Neural cell (in vitro differentiated cells): ENCODE data around the gene PTPRN2.

Experiments
- CTCF ChIP-seq: fragments of 450-650 bp; IDR thresholded peaks from 2 replicates; pipeline ENCODE4 v1.5.1; 2014; ENCODE audit warnings: antibody characterized with exemption, mild to moderate bottlenecking, moderate library complexity; ENCODE audit not compliant: poor library complexity, severe bottlenecking
- EZH2 ChIP-seq: fragments of 200-600, 300-800 bp; shearing (Covaris generic), sonication (generic); IDR thresholded peaks from 2 replicates; pipeline ENCODE4 v1.6.1; 2014; ENCODE audit warnings: antibody characterized with exemption, low read length, borderline replicate concordance, mild to moderate bottlenecking; ENCODE audit not compliant: insufficient read depth, poor library complexity, severe bottlenecking
- TF ChIP-seq, protein P1 (sequence below): IDR thresholded peaks from 2 replicates; pipeline ENCODE4 v1.6.1; 2012; ENCODE audit warnings: borderline replicate concordance

DNA sequence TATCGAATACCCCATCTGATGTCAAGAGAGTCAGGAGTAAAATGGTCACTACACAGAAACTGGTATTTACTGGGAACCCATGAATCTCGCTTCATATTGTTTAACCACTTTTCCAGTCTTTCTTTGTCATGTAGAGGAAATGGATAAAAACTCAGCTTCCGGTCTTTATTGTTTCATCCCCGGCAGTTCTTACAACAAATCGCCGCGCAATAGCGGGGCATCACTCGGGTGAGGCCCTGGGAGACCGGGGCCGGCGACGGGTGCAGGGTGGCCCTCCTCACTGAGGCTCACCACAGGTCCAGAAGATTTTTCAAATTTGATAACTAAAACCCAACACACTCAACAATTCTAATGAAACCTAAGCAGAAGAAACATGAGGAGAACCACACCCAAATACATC lies 35.6 kb upstream of the PTPRN2 start:
- TF ChIP-seq EZH2, result no peak
- no peak for TF ChIP-seq CTCF
- TF ChIP-seq, protein P1, sequence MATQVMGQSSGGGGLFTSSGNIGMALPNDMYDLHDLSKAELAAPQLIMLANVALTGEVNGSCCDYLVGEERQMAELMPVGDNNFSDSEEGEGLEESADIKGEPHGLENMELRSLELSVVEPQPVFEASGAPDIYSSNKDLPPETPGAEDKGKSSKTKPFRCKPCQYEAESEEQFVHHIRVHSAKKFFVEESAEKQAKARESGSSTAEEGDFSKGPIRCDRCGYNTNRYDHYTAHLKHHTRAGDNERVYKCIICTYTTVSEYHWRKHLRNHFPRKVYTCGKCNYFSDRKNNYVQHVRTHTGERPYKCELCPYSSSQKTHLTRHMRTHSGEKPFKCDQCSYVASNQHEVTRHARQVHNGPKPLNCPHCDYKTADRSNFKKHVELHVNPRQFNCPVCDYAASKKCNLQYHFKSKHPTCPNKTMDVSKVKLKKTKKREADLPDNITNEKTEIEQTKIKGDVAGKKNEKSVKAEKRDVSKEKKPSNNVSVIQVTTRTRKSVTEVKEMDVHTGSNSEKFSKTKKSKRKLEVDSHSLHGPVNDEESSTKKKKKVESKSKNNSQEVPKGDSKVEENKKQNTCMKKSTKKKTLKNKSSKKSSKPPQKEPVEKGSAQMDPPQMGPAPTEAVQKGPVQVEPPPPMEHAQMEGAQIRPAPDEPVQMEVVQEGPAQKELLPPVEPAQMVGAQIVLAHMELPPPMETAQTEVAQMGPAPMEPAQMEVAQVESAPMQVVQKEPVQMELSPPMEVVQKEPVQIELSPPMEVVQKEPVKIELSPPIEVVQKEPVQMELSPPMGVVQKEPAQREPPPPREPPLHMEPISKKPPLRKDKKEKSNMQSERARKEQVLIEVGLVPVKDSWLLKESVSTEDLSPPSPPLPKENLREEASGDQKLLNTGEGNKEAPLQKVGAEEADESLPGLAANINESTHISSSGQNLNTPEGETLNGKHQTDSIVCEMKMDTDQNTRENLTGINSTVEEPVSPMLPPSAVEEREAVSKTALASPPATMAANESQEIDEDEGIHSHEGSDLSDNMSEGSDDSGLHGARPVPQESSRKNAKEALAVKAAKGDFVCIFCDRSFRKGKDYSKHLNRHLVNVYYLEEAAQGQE, result no peak
